Right hindlimb (tissue), 1 donor: ENCODE results near the gene SCUBE1.

Experiments
- DNase-seq: peaks from one replicate; pipeline ENCODE4 v3.0.0-alpha.2; 2018

Gene SCUBE1

DNA sequence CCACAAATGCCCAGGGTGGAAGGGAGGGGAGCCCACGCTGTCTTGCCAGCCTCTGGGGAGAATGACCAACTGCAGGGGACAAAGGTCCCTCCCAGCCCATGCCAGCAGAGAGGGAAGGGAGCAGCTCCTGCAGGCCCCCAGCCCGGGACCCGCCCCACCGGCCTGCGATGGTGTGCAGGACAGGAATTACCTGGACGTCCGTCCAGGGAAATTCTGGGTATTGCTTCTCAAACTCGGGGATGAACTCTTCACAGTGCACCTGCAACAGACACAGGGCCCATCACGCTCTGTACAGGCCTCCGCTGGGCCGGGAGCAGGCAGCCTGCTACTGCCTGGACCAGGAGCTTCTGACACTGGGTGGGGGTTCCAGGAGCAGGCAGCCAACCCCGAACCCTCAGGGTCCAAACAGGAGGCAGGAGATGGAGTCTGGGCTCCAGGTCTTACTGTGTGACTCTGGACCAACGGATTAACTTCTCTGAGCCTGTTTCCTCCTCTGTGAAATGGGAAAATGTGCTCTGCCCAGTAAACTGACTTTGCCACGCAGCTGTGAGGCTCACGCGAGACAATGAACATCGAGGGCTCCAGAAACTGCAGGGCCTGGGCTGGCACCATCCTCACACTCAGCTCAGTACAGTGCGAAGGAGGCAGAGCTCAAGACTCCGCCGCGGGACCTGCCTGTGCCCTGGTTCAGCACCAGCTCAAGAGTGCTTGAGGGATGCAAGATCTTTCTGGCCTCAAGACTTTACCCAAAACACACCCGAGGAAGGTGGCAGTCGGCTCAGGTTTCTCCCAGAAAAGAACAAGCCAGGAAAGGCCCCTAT is 173.7 kb downstream of the SCUBE1 start:
- DNase-seq: no peak

DNA sequence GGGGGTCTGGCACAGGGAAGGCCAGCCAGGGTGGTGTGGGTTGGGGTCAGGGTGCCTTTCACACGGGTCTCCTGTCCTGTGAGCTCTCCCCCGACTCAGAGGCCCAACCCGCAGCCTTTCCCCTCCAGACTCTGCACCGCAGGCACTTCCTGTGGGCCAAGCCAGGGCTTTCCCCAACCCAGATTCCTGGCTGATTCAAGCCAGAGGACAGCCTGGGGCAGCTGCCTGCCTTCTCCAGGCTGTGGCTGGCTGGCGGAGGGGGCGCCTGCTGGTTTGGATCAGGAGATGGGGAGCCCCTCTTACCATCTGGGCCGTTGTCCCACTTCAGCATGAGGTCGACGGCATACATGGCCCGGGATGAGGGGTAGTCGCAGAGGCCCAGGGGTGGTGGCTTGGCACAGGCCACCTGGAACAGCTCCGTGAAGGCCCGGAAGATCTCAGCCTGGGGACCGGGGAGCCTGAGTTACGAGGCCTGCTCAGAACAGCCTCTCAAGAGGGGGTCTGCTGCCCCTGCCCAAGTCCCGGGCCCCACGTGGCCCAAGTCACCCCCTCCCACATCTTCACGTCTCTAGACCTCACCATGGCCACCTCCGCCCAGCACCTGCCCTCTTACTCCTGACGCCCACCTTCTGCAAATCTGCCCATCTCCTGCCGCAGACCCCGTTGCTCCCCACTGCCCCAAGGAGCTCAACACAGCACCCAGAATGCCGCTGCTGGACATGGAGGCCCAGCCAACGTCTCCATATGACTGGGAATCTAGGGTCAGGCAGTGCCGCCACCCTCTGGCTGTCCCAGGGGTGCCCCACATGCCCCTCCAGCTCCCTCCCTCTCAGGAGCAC is 174.5 kb downstream of the SCUBE1 start:
- DNase-seq: peak; percentile 41

DNA sequence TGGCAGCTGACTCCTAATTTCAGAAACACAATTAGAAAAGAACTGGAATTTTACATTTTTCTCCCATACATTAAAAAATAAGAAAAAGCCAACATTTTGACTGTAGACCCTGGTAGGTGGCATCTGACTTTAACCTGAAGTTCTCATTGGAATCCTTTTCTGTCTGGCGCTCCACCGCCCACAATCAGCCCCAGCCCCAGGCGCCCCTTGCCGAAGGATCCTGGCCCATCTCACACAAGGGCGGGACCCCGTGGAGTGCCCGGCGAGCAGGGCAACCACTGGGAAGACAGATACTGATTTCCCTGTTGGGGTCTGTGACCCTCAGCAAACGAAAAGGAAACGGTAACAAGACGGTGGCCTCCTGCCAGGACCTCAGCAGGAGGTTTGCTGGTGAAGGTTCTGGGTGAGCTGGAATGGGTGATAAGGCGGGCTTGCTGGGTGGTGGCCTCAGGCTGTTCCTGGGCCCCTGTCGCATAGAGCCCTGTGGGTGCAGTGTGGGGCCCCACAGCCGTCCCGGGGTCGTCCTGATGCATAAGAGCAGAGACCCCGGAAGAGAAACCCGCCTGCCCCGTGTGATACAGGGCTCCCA is 176.1 kb downstream of the SCUBE1 start:
- no peak for DNase-seq

DNA sequence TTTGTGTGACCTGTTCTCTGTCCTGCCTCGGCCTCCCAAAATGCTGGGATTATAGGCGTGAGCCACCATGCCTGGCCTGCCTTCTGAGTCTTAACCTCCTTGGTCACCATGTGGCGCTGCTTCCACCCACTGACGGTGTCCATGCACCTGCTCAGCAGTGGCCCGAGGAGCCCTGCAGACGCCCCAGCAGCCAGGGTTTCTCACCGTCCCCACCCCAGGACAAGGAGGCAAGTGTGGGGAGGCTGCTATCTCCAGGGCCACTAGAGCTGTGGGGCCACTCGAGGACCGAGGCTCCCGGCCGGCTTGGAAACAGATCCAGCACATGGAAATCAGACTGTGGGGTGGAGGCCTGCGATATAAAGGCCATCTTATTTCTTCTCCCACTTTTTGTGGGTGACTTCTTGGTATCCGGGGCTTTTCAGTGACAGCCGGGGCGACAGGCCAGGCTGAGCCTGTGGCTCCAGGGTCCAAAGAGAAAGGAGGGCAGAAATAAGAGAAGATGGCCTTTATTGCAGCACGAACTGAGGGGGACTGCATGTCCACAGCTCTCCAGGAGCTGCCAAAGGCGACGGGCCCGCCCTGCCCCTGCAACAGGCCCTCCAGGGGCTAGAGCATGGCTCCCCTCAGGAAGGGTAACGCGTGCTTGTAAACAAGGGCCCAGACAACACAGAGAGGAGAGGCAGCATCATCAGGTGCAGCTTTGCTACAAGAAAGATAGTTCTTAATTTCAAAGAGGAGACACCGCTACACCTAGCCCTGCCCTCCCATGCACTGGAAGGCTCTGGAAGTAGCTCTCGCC is 176.8 kb downstream of the SCUBE1 start:
- DNase-seq: no peak

DNA sequence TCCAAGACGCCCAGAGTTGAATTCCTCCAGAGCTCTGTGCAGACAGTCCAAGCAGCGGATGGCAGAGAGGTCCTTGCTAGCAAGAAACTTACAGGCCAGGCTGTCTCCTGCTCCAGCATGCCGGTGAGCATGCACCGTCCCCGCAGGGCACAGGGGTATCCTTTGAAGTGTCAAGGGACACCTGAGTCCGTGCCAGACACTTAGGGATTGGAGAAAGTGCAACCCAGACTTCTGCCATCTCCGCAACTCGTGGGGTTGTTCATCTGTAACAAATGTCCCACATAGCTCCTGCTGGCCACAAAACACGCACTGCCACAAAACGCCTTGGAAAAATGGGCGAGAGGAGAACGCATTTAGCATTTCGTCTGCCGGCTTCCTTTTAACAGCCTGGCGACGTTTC is 178.5 kb downstream of the SCUBE1 start:
- no peak for DNase-seq

DNA sequence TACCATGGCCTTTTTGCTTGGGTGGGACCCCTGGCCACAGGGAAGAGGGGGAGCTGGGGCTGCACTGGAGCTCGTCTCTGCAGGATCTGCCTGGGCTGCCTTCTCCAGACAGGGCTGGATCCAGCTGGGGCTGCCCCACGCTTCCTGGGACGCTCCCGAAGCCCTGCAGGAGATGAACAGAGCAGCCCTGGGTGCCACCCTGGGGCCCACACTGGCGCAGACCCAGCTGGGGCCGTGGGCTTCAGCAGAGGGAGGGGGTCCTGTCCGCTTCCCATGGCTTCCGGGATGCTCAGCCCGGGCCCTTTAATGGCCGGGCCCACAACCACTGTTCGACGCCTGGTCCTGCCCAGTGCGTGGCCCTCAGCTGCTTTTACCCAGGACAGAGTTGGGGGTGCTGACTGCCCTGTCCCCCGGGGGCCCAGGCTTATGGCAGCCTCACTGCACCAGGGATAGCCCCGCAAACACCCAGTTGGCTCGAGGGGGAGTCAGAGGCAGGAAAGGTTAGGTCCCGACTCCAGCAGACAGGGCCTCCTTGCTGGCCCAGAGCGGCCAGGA is 179.9 kb downstream of the SCUBE1 start:
- DNase-seq: no peak

DNA sequence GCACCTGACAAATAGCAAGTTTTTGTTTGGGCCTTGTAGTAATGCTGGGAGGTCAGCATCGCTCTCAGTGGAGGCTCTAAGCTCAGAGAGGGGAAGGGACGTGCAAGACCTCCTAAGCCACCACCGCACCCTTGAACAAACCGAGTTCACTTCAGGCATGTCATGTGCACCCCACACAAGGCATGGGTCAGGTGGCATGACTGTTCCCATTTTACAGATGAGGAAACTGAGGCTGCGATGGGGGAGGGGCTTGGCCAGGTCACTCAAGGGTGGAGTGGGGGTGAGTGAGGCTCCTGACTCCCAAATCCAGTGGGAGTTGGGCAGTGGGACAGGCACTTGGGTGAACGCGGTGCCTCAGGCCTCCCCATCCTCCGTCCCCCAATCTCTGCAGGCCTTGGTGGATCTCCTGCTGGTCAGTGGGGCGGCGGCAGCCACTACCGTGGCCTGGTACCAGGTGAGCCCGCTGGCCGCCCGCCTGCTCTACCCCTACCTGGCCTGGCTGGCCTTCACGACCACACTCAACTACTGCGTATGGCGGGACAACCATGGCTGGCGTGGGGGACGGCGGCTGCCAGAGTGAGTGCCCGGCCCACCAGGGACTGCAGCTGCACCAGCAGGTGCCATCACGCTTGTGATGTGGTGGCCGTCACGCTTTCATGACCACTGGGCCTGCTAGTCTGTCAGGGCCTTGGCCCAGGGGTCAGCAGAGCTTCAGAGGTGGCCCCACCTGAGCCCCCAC is 180.6 kb downstream of the SCUBE1 start:
- no peak for DNase-seq

DNA sequence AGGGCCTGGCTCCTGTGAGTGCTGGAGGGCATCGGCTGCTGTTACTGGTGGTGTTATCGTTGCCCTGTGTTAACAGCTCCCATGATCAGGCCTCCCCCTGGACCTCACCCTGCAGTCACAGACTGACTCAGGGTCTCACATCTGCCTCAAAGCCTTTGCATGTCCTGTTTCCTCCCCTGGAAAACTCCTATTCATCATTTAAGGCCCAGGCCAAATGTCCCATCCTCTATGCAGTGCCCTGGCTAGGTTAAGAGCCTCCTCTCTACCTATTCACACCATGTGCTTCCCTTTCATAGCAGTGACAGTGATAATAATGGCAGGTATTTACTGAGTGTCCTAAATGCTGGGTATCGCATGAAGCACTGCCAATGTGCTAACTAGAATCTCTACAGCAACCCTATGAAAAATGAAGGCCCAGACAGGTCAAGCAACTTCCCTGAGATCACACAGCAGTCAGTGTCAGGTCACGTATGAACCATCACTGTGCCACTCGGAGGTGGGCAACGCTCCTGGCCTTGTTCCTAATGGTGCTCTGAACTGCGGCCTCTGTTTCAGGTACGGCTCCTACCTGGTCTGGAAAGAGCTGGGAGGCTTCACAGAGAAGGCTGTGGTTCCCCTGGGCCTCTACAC is 182.6 kb downstream of the SCUBE1 start:
- DNase-seq: no peak

DNA sequence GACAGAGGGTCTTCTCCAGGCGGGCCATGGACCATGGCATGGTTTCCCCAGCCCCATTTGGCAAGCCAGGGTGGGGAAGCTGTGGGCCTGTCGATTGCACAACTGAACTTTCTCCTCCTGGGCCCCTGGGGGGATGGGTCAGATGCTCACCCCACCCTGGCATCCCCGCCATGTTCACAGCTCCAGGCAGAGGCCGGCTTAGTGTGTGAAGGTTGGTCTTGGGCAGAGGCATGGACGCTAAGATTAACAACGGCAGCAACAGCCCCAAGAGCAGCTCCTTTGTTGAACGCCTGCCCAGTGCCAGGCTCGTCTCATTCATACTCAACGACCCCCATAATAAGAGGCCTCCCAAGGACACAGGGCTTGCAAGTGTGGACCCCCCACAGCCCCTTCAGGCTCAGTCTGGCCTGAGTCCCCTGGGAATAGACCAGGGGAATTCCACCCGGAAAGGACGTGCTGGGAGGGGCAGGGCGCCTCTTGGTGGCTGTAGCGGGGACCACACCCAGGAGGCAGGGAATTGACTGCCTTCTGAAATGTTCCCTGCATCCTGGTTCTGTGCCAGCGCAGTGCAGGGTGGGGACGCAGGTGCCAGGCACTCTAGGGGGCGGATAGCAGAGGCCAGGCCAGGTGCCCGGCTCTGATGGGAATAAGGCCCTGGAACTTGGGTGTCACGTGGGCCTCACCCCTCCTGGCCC is 183.5 kb downstream of the SCUBE1 start:
- no peak for DNase-seq

DNA sequence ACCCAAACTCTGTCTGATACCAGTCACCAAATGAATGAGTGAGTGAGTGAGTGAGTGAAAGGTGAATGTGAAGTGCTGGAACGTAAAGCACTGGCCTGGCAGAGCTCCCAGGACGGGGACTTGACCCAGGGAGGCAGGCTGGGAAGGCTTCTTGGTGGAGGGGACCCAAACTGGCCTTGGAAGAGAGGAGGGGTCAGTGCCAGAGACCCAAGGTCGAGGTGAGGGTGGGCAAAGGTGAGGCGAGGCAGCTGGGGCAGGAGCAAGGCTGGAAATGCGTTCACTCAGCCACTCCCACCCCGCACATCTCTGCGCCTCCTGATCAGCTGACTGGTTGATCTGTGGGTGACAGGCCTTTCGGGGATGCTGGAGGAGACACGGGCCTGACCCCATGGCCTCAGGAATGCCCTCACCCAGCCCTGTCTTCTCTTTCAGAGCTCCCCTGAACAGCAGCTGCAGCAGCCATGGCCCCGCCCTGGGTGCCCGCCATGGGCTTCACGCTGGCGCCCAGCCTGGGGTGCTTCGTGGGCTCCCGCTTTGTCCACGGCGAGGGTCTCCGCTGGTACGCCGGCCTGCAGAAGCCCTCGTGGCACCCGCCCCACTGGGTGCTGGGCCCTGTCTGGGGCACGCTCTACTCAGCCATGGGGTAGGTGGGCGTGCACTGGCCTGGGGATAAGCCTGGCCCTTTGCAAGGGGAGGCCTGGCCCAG is 184.2 kb downstream of the SCUBE1 start:
- no peak for DNase-seq

DNA sequence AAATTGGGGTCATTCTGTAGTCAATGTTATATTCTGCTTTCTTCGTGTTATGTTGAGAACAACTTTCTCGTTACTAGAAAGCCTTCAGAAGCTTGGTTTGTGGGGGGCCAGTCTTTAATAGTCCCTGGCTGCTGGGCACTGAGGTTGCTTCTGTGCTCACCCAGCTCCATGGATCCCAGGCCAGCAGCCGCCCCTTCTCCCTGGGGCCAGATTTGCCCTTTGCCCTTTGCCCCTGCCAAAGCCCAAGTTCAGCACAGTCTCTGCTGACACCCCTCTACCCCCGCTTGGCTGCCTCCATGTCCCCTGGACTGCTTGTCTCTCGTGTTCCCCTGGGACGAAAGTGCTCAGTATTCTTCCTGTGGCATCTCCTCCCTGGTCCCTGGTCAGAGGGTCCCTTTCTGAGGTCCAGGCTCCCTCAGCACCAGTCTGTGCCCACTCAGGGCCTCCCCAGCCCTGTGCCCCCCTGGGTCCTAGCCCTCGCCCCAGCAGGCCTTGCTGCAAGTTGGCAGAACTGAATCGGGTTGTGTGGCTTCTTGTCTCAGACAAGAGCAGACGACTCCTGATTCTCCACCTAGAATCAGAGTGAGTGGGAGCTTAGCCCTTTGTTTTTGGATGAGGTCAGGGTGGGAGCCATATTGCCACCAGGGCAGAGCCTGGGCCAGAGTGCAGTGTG is 185.2 kb downstream of the SCUBE1 start:
- DNase-seq: no peak

DNA sequence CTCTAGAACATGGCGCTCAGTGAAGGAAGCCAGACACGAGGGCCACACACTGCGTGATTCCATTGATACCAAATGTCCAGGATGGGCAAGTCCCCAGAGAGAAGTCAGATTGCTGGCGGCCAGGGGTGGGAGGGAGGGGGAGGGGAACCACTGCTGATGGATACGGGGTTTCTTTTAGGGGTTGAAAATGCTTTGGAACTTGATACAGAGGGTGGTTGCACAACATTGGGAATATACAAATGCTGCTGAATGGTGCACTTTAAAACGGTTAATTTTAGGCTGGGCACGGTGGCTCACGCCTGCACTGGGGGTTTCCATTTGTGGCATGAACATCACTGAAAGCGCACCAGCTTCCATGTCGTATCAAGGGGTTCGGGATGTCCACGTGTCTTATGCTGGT is 186.8 kb downstream of the SCUBE1 start:
- DNase-seq: no peak

DNA sequence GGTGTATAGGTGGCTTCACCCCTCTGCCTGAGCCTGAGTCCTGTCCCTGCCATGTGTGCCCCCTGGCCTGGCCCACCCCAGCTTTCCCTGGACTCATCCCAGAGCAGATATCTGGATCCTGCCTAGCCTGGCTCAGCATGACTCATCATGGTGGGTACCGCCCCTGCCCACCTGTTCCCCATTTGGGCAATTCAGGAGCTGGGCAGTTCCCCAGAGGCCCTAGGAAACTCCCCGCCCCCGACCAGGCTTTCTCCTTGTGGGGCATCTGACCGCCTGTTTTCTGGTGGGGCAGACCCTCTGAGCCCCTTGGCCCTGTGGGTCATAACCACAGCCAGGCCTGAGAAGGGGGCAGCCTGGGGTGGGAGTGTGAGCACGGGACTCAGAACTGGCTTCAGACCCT is 187.4 kb downstream of the SCUBE1 start:
- no peak for DNase-seq

DNA sequence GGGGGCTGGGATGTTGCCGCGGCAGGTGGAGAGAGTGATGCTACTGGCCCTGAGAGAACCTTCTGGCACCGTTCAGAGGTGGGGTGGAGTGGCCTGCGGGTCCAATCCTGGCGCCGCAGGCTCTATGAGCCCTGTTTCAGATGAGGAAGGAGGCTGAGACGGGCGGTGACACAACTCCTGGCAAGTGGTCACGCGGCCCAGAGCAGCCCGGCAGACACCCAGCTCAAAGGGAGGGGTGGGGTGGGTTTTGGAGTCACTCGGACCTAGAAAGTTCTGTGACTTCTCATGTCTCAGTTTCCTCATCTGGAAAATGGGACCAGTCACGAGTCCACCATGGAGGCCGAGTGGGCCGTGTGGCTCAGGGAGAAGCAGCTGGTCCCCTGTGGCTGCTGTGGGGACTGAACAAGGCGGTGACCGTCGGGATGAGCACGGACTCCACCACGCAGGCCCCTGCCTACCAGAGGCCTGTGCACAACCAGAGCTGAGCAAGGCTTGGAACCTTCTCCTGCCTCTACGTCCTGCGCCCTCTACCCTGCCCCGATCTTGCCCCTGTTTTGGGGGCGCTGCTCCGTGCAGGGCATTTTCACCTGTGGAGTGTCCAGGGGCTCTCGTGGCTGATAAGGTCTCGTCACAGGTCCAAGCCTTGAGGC is 188.2 kb downstream of the SCUBE1 start:
- DNase-seq: no peak

DNA sequence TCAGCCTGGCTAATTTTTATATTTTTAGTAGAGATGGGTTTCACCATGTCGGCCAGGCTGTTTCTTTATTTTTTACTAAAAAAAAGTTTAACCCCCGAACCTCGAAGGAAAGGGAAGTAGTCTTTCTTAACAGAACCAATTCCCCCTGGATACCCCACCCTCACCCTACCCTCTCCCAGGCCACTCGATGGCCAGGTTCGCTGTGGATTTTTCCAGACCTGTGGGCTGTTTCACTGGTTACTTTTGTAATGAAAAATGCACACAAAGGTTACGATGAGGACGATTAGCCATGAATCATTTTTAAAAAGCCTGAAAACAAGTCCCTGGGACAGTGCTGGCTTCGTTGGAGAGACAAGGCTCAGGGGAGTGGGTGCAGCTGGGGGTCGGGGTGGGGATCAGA is 189.3 kb downstream of the SCUBE1 start:
- DNase-seq: no peak

DNA sequence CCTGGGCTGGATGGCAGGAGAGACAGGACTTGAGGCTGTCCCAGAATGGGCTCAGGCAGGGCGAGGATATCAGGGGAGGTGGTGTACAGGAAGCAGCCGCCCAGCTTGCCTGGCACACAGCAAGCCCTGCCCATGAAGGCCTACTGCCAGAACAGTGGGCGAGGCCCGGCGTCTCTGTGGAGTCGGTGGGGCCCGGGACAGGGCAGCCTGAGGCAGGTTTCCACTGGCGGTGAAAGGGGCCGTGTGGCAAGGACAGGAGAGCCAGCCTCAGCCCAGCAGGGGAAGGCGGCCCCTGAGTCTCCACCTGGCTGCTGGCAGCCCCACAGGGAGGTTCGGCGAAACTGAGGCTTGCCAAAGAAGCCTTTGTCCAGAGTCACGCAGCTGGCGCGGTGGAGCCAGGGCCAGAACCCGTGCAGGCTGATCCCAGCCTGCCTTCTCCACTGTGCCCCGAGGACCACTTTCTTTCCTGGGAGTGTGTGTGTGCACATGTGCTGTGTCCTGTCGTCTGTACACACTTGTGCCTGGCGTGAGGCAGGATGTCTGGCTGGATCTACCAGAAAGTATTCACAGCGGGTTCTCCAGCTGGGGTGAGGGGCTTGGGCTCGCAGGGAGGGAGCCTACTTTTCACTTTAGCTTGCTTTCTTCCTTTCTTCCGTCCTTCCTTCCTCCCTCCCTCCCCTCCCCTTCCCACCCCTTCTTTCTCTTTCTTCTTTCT is 190.7 kb downstream of the SCUBE1 start:
- peak; percentile 88 for DNase-seq

DNA sequence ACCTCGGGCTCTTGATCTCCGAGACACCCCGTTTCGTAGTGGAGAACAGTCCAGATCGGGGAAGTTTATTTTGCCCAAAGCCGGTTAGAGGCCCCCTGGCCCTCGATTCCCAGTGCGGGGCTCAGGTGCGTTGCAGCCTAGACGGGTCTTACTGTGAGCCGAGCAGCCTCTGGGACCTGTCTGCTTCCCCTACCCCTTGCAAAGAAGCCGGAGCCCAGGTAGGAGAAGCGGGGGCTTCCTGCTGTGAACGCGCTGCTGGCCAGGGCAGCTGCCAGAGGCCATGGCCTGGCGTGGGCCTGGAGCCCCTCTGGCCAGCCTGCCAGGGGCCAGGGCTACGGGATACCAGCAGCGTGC is 191.2 kb downstream of the SCUBE1 start:
- no peak for DNase-seq

DNA sequence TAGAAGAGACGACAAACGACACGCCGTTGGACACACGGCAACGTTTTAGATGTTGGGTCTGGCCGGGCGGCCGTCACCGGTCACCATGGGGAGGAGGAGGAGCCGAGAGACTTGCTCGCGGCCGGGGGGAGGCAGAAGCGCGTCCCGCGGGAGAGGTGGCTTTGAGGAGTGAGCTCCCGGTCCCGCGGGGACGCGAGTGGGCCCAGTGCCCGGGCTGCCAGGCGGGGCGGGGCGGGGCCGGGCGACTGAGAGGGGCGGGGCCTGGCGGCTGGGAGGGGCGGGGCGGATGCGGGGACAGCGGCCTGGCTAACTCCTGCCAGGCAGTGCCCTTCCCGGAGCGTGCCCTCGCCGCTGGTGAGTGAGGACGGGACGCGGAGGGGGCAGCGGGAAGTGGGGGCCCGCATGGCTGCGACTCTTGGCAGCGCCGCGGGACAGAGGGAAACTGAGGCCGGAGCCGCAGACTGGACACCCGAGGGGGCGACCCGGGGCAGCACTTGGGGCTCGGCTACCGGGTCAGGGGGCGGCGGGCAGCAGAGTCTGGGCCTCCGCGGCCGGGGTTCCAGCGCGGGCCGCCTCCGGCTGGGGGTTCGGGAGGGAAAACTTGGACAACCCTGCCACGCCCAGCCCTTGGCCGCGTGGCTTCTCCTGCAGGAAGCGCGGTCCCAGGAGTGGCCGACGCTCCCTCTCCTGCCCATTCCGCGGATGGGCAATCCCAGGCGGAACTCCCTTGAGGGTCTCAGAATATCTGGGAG is 191.7 kb downstream of the SCUBE1 start, which contains the start of gene TSPO:
TSS of gene TSPO (plus strand) at position 309 of the 752 bp plus-strand sequence. CDS start 7,680 bp downstream, outside the sequence.
- DNase-seq: peak; percentile 80
